SJCRH30 (cell line): ENCODE results near the gene CDX1. TPM values are rescaled to one million over a fixed set of nuclear protein-coding genes. Genes with fewer than 3 reads are reported as not detected.
A peak's percentile ranks its signal among the peaks of the same experiment; 100 is the strongest.

Experiments
- DNase-seq, 2 experiments: peaks; one replicate each; pipeline ENCODE4 v3.0.0-alpha.2; 2015 to 2020
- H3K27ac ChIP-seq: fragments of 250-450 bp; sonication (Bioruptor Pico); 2 replicates; pipeline ENCODE4 v1.5.1; 2020; ENCODE audit warnings: mild to moderate bottlenecking, moderate library complexity
- H3K27me3 ChIP-seq: fragments of 250-450 bp; sonication (Bioruptor Pico); 2 replicates; pipeline ENCODE4 v1.5.1; 2020; ENCODE audit warnings: mild to moderate bottlenecking, moderate library complexity
- H3K36me3 ChIP-seq: fragments of 250-450 bp; sonication (Bioruptor Pico); 2 replicates; pipeline ENCODE4 v1.5.1; 2020; ENCODE audit warnings: mild to moderate bottlenecking, moderate library complexity
- H3K4me1 ChIP-seq: fragments of 250-450 bp; sonication (Bioruptor Pico); 2 replicates; pipeline ENCODE4 v1.5.1; 2020; ENCODE audit warnings: mild to moderate bottlenecking, moderate library complexity
- H3K4me3 ChIP-seq: fragments of 250-450 bp; sonication (Bioruptor Pico); 2 replicates; pipeline ENCODE4 v1.5.1; 2020; ENCODE audit warnings: mild to moderate bottlenecking, moderate library complexity
- H3K9me3 ChIP-seq: fragments of 250-450 bp; sonication (Bioruptor Pico); replicated peaks from 2 replicates; pipeline ENCODE4 v1.5.1; 2020; ENCODE audit warnings: mild to moderate bottlenecking, moderate library complexity
- total RNA-seq: library from RNA; depleted of rRNA; stranded (reverse); fragments of >200 nt; shearing (Covaris generic); gene quantifications from 2 replicates; pipeline ENCODE4 v1.2.3, GENCODE V29; 2014

The CDX1 gene
- total RNA-seq, 1 experiment from 2014 or later = not detected

DNA sequence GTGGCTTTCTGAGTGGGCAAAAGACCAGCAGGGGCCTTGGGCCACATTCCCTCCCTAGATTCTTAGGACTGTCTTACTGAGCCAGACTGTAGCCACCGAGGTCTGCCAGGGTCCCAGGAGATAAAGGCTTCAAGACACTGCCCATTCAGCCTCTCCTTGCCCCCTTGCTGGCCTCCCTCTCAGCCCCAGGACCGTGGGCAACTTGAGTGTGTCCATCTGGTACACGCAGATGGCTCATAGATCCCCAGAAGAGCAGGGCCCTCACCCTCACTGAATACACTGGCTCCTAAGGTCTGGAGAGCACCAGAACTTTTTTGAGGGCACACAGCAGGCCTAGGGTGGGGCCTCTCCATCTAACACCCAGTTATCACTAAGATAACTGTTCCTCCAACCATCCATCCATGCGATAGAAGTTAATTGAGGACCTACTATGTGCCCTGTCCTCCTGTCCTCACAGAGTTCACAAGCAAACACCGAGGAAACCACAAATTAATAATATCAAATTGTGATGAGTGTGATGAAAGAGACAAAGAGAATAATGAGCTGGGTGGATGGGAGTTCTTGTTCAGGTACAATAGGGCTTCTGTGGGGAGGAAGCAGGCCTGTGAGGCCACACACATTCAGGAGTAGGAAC is 6.0 kb upstream of the CDX1 start:
- Histone ChIP-seq H3K4me3 (no peak overlapping the region), H3K9me3 (no peaks in the 10 kb centered on the region), H3K4me1 (peaks cover 17% of the 10 kb centered on the region), H3K27ac (no peak overlapping the region), H3K36me3 (no peaks in the 10 kb centered on the region), H3K27me3 (no peaks in the 10 kb centered on the region)
- no peak for DNase-seq

DNA sequence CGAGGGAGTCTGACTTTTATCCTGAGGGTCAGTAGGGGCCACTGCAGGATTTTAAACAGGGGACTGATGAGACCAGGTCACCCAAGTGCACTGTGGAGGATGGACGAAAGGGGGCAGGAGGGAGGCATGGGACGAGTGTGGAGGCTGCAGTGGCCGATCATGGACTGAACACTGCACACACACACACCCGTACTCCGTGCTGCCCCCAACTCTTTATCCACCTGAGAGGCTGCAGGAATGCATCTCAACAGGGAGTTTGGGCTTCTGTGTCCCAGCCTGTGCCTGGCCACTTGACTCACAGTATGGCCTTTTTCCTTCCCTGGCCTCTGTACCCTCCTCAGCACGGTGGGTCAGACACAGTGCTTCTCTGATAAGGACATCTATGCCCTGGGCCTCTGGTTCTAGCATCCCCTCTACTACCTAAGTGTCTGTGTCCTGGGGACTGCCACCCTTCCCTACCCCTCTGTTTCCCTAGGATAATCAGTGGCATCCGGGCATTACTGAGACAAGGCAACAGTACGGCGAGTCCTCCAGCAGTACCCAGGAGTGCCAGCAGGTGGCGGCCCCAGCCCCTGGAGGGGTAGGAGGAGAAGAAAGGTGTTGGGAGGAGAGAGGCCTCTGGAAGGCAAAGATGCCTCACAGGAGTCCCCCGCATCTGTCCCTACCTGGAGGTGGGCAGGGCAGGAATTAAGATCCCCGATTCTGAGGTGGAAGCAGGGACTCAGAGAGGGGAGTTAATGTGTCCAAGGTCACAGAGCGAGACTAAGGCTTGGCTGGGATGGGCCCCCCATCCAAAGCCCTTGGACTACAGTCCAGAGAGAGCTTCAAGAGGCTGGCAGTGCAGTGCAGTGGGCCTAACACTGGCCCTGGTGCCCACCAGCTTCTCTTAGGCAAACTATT is 5.1 kb upstream of the CDX1 start:
- Histone ChIP-seq H3K4me1 (peaks cover 17% of the 10 kb centered on the region), H3K27ac (no peak overlapping the region), H3K4me3 (no peak overlapping the region), H3K9me3 (no peaks in the 10 kb centered on the region), H3K27me3 (no peaks in the 10 kb centered on the region), H3K36me3 (no peaks in the 10 kb centered on the region)
- peak; percentile 84 to 89 for DNase-seq

DNA sequence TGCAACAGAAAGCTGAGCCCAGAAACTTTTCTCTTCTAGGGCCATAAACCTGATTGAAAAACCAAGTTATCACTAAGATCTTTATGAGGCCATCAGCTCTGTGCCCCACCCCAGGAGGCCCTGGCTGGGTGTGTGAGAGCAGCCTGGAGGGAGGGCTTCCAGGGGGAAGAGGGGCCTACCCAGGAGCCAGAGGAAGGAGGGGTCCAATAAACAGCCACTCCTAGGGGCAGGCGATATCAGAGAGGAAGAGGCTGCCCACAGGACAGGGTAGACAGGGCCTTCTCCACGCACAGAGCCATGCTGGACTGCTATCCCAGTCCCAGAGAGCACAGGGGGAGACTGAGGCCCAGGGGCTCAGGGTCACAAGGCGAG is 4.5 kb upstream of the CDX1 start:
- H3K27ac ChIP-seq = no peak overlapping the region
- H3K27me3 ChIP-seq = no peaks in the 10 kb centered on the region
- no peaks in the 10 kb centered on the region for H3K36me3 ChIP-seq
- no peak for DNase-seq
- H3K4me1 ChIP-seq = peaks cover 17% of the 10 kb centered on the region
- H3K4me3 ChIP-seq = no peak overlapping the region
- H3K9me3 ChIP-seq = no peaks in the 10 kb centered on the region

DNA sequence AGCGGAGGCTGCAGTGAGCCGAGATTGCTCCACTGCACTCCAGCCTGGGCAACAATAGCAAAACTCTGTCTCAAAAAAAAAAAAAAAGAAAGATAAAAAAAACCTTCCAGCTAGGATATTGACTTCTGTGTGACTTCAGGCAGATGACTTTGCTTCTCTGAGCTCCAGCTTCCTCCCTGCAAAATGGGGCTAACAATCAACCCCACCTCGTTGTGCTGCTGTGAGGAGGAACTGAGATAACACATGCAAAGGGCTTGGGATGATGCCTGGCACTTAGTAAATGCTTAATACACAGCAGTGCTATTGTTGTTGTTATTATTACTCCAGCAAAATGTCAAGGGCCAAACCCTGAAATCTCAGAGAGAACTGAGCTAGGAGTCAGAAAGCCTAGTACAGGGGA is 3.5 kb upstream of the CDX1 start:
- Histone ChIP-seq H3K27me3 (no peaks in the 10 kb centered on the region), H3K4me1 (peaks cover 14% of the 10 kb centered on the region), H3K27ac (no peak overlapping the region), H3K9me3 (no peaks in the 10 kb centered on the region), H3K4me3 (no peak overlapping the region), H3K36me3 (no peaks in the 10 kb centered on the region)
- no peak for DNase-seq

DNA sequence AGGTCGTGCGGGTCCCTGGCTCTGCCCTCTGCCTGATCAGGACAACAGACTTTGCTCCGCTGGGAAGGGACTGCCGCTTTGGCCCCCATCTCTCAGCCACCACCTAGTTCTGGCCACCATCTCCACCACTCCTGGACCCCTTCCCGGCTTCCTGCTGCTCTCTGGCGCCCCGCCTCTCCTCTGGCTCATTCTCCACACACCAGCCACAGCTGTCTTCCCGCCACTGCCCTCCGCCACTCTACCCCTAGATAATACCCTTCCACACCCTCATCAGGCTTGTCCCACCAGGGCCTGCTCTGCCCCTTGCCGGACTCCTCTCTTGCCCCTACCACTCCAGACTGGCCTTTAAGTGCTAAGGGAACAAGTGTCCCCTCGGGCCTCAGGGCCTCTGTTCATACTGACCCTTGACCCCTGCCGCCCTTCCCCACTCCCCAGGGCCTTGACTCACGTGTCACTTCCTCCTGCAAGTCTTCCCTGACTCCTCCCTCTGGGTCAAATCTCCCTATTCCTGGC is 3.0 kb upstream of the CDX1 start:
- no peak overlapping the region for H3K27ac ChIP-seq

DNA sequence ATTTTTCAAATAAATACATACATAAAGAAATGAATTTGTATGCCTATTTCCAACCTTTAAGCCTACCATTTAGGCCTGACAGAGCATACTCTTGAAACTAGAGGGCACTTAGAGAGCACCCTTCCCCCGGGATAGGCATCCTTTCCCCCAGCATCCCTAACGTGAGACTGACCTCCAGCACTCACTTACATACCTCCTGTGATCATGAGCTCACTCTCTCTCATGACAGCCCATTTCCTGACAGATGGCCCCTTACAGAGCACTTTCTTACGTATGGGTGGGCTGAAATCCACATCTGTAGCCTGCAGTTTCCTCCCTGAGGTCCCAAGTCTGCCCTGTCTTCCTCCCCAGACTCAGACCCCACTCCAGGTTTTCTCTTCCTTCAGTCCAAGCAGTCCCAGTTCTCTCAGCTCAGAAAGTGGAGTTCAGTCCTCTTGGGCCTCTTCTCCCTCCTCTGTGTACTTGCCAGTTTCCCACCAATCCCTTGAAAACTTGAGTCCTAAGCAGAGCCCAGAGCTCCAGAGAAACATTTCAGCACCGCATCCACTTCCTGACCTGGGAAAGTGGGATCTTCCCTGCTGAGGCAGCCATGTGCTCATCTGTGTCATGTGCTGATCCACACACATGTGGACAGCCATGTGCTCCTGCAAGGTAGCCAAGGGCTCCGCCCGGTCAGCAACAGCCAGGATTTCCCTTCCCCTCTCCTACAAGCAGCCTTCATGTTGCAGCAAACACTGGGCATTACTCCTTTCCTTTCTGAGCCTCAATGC is 2.2 kb upstream of the CDX1 start:
- Histone ChIP-seq H3K36me3 (no peaks in the 10 kb centered on the region), H3K9me3 (no peaks in the 10 kb centered on the region), H3K27me3 (no peaks in the 10 kb centered on the region), H3K27ac (no peak overlapping the region), H3K4me3 (no peak overlapping the region), H3K4me1 (peaks cover 8% of the 10 kb centered on the region)
- DNase-seq = no peak

More for the DNA sequence above, 3.0 kb upstream of the CDX1 start:
- Histone ChIP-seq H3K36me3 (no peaks in the 10 kb centered on the region), H3K4me3 (no peak overlapping the region), H3K27me3 (no peaks in the 10 kb centered on the region), H3K4me1 (peaks cover 10% of the 10 kb centered on the region), H3K9me3 (no peaks in the 10 kb centered on the region)
- peak; percentile 68 to 71 for DNase-seq

DNA sequence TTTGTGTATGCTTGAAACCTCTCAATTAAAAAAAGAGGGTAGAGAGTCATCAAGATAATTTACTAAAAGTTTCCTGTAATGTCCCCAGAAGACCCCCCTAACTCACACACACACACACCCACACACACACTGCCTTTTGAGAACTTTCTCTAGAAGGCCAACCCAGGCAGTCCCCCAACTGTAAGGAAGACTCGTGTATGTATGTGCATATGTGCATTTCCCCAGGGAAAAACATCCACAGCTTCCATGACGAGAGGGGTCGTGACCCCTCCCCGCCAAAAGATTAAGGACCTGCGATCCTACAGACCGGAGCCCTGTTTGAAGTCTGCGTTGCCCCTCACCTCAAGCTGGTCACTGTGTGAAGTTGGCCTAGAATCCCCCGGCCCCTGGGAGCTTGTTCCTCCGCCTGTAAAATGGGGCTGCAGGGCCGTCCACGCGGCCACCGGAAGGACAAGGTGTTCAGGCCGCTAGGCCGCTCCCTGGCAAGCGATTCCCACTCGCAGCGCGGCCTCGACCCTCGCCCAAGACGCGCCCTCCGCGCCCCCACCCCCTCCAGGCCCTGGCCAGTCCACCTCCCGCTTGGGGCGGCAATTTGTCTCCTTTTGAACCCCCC is 435 bp upstream of the CDX1 start:
- H3K4me1 ChIP-seq = peaks cover 8% of the 10 kb centered on the region
- no peaks in the 10 kb centered on the region for H3K27me3 ChIP-seq
- H3K4me3 ChIP-seq = no peak overlapping the region
- no peaks in the 10 kb centered on the region for H3K36me3 ChIP-seq
- no peak for DNase-seq
- H3K9me3 ChIP-seq = no peaks in the 10 kb centered on the region
- no peak overlapping the region for H3K27ac ChIP-seq

DNA sequence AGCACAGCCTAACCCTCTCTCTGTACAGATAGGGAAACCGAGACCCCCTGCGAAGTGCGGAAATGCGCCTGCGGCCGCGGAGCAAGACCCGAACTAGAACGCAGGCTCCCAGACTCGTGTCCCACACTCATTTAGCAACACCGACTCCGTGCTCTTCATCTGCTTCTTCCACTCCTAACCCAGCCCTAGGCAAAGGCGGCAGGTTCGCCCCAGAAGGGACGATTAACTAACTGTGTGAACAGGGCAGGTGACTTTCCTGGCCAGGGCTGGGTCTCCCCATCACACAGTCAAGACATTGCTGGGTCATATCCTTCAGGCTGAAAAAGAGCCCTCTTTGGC is 903 bp downstream of the CDX1 start:
- Histone ChIP-seq H3K9me3 (no peaks in the 10 kb centered on the region), H3K36me3 (no peaks in the 10 kb centered on the region), H3K4me3 (no peak overlapping the region), H3K4me1 (peaks cover 8% of the 10 kb centered on the region), H3K27me3 (no peaks in the 10 kb centered on the region), H3K27ac (no peak overlapping the region)
- no peak for DNase-seq

DNA sequence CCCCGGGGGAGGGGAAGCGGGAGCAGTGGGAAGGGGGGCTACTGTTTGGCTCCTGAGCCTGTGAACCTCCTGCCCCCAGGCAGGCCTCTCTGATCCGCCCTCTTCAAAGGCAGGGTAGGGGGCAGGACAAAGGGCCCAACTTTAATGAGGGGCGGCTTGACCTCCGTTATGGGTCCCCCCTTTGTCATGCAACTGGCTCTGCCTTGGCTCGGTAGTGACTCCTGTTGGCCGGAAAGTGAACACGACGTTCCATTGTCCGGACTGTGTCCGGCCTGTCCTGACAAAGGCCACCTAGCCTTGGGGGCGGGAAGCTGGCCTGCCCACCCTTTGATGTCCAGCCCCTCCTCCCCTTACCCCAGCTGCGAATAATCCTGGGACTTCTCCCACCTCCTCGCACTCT is 1.3 kb downstream of the CDX1 start:
- Histone ChIP-seq H3K4me3 (no peak overlapping the region), H3K27me3 (no peaks in the 10 kb centered on the region), H3K36me3 (no peaks in the 10 kb centered on the region), H3K4me1 (peaks cover 8% of the 10 kb centered on the region), H3K27ac (no peak overlapping the region), H3K9me3 (no peaks in the 10 kb centered on the region)
- no peak for DNase-seq

DNA sequence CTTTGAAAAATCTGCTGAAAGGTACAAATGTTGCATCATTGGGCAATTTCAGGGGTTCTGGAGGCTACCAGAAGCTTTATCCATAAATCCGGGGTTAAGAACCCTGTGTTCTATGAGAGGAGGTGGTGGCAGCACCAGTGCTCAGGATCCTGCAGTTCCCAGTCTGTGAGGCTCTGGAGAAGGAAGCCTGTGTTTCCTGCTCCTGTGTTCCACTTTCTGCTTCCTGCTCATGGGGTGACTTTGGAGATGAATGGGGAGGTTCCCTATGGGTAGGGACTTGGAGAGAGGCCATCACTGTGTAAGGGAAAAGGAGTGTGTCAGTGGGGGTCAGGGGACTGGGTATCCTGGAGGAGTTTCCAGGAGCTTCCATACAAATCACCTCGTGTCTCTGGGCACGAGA is 2.3 kb downstream of the CDX1 start:
- Histone ChIP-seq H3K4me3 (no peak overlapping the region), H3K9me3 (no peaks in the 10 kb centered on the region), H3K4me1 (peaks cover 5% of the 10 kb centered on the region), H3K36me3 (no peaks in the 10 kb centered on the region), H3K27me3 (no peaks in the 10 kb centered on the region), H3K27ac (no peak overlapping the region)
- no peak for DNase-seq

DNA sequence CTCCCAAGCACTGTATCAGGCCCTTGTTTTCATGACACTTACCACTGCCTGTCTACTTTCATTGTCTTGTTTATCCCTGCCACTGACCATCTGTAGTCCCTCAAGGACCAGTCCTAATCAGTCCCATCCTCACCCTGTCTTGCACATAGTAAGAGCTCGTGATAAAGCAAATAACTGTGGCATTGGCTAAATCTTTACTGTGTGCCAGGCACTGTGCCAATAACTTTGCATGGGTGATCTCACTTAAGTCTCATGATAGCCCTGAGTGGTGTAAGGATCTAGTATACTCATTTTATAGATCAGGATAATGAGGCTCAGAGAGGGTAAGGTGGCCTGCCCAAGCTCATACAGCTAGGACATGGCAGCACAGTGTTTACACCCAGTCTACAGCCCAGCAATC is 5.6 kb downstream of the CDX1 start:
- no peak overlapping the region for H3K4me3 ChIP-seq
- peaks cover 17% of the 10 kb centered on the region for H3K4me1 ChIP-seq
- H3K9me3 ChIP-seq = no peaks in the 10 kb centered on the region
- no peaks in the 10 kb centered on the region for H3K36me3 ChIP-seq
- DNase-seq = no peak
- no peak overlapping the region for H3K27ac ChIP-seq
- no peaks in the 10 kb centered on the region for H3K27me3 ChIP-seq

DNA sequence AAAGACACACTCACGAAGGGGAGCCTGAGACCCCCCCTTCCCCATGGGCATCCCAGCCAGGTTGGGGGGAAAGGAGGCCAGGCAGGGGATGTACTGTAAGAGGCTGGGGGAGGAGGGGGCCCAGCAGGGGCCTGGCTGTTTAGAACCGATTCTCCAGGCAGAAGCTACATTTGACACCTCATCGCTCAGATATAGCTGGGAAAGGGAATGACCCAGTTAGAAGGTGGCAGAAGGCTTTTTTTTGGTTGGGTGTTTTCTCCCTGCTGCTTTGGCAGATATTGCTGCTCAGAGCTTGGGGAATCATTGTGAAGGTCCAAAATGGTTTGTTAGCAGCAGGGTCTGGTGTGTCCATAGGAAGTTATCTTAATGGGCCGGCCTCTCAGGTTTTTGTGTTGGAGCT is 6.0 kb downstream of the CDX1 start:
- H3K4me3 ChIP-seq = no peak overlapping the region
- no peak overlapping the region for H3K27ac ChIP-seq
- no peaks in the 10 kb centered on the region for H3K27me3 ChIP-seq
- peaks cover 22% of the 10 kb centered on the region for H3K4me1 ChIP-seq
- H3K36me3 ChIP-seq = no peaks in the 10 kb centered on the region
- no peak for DNase-seq
- no peaks in the 10 kb centered on the region for H3K9me3 ChIP-seq

DNA sequence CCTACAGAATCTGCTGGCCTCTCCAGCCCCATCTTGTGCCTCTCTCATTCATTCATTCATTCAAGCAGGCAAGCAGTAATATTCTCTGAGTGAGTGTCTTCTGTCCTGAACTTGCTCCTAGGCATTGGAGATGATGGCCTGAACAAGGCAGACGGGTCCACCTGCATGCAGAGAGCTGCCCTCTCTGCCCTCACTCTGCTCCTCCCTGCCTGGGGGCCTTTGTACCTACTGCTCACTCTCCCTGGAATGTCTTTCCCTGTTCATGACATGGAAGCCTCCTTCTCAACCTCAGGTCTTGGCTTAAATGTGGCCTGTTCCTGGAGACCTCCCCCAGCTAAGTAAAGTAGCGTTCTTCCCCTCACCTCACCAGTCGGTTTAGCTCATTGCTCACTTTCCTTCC is 6.6 kb downstream of the CDX1 start:
- Histone ChIP-seq H3K36me3 (no peaks in the 10 kb centered on the region), H3K4me3 (no peak overlapping the region), H3K9me3 (no peaks in the 10 kb centered on the region), H3K27me3 (no peaks in the 10 kb centered on the region), H3K27ac (no peak overlapping the region), H3K4me1 (peaks cover 28% of the 10 kb centered on the region)
- no peak for DNase-seq

DNA sequence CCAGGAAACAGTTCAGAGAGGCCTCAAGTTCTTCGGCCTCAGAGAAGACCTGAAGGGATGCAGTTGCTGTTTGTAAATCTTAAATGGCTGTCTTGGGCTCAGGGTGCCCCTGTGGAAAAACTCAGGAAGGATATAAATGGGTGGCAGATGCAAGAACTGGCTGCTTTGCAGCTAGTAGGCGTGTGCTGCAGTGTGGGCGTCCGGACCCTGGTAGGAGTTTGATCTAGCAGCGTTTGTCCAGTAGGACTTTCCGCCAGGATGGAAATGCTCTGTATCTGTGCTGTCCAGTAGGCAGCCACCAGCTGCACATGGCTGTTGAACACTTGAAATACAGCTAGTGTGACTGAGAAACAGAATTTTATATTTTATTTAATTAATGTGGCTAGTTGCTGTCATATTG is 7.7 kb downstream of the CDX1 start:
- Histone ChIP-seq H3K27me3 (no peaks in the 10 kb centered on the region), H3K4me1 (peaks cover 28% of the 10 kb centered on the region), H3K4me3 (no peak overlapping the region), H3K36me3 (no peaks in the 10 kb centered on the region), H3K27ac (no peak overlapping the region), H3K9me3 (no peaks in the 10 kb centered on the region)
- no peak for DNase-seq

DNA sequence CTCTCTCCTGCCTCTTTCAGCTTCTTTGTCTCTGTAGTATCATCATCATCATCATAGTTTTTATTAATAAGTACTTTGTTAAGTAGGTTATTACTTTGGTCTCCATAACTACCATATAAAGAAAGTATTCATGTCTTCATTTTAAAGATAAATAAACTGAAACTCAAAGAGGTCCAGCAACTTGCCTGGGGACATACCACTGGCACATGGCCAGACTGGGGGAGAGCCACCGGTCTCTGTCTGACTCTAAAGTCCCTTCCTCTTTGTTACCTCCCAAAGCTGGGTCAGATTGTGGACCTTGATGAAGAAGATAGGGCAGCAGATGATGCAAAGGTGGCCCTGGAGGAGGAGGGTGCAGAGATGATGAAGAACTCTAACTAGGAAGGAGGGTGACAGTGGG is 8.5 kb downstream of the CDX1 start:
- no peak overlapping the region for H3K27ac ChIP-seq
- peaks cover 28% of the 10 kb centered on the region for H3K4me1 ChIP-seq
- H3K9me3 ChIP-seq = no peaks in the 10 kb centered on the region

More for the DNA sequence above, 8.5 kb downstream of the CDX1 start:
- H3K36me3 ChIP-seq = no peaks in the 10 kb centered on the region
- H3K27me3 ChIP-seq = no peaks in the 10 kb centered on the region
- no peak overlapping the region for H3K4me3 ChIP-seq
- no peak for DNase-seq
